Activated effector memory CD4-positive, alpha-beta T cell treated with Interleukin-2 at 50 U/mL for 16 hours (primary cell): Measurements from ENCODE around the gene DENND1A.

Experiments used
- DNase-seq: peaks from one replicate; pipeline ENCODE4 v3.0.0-alpha.2; 2020

The DENND1A gene

DNA sequence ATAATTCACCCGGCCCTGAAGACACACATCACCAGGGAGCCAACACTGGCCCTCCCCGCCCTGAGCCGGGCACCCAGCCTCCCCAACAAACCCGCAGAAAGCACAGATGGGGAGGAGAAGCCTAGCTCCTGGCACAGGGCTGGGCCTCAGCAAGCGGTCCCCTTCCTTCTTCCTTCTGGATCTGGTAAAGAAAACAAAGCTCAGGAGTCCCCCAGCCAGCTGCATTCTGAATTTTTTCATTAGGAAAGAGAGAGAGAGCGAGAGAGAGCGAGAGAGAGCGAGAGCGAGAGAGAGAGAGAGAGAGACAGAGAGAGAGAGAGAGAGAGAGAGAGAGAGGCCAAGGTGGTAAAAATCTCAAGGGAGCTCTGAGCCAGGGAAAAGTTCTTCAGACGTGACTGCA, 378.2 kb downstream of the DENND1A start:
- no peak for DNase-seq

- DNase-seq = no peak
These were observed 379.1 kb downstream of the DENND1A start for GRCh38 chr9:123550797-123551196.

- DNase-seq = no peak
These were observed 379.9 kb downstream of the DENND1A start for GRCh38 chr9:123550012-123550411.

GRCh38 chr9:123548741-123549545, 381.0 kb downstream of the DENND1A start:
- no peak for DNase-seq

DNA sequence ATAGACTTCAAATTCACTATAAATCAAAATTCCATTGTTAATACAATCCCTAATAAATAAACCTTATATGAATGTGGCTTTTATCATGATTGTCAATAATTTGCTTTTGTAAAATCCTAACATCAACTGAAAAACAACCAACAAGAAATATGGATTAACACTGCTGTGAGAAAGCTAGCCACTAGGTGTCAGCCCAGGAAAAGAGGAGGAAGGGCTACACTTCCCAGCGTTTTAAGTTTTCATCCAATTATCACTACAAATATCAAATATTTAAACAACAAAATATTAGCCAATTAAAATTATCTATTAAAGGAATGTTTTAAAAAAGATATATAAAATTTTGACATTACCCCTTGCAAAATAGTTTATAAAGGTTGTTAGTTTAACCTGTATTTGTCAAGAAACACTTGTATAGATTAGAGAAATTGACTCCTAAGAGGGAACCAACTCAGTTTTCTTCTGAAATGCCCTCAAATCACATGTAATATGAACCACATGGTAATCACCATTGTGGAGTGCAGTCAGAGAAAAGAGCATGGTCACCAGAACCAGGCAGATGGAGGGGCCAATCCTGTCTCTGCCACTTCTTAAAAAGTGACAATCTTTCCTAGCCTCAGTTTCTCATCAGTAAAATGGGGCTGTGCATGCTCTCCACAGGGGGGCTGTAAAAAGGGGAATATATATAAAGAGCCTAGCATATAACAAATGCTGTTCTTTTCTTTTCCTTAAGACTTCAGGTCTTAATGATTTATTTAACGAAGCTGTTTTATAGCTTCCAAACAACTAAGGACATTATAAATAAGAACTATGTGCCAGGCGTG, 385.7 kb downstream of the DENND1A start:
- DNase-seq = no peak

GRCh38 chr9:123543492-123543891, 386.4 kb downstream of the DENND1A start:
- no peak for DNase-seq

GRCh38 chr9:123542435-123543225, 387.3 kb downstream of the DENND1A start:
- no peak for DNase-seq

GRCh38 chr9:123541411-123541810, 388.5 kb downstream of the DENND1A start:
- no peak for DNase-seq

- DNase-seq = no peak
These were observed 389.5 kb downstream of the DENND1A start for GRCh38 chr9:123540457-123540856.

- no peak for DNase-seq
These were observed 392.1 kb downstream of the DENND1A start for GRCh38 chr9:123537809-123538208.

DNA sequence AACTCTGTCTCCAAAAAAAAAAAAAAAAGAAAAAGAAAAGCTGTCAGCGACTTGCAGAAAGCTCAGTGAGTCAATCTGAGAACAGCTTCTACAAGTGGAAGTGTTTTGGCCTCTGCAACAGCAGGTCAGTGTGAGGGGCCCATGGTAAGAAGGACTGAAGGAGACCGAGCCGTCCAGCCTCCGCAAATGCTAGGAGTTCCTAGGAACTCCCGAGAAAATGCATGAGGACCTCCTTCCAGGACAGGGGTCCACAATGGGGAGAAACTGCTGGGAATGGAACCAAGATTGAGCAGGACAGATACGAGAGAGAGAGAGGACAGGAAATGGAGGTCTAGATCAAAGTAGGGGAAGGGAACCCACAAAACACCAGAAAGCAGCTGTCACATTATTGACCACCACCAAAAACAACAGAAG, 393.5 kb downstream of the DENND1A start:
- no peak for DNase-seq

GRCh38 chr9:123534336-123534735, 395.6 kb downstream of the DENND1A start:
- DNase-seq = no peak

GRCh38 chr9:123530244-123530643, 399.7 kb downstream of the DENND1A start:
- no peak for DNase-seq

DNA sequence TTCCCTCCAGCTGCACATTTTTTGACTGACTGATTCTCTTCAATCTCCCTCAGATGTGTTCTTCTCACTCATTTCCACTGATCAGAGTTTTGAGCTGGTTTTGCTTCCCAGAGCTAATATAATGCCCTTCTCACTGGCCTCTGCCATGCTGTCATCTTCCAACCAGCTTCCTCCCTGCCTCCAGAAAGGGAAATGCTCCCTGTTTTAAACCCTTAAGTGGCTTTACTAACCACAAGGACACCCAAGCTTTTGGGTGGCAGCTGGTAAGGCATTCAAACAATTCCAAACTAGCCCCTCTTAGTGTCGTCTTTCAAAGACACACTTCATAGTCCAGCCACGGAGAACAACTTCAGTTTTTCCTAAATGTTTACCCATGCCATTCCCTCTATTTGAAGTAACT, 401.4 kb downstream of the DENND1A start:
- no peak for DNase-seq

DNA sequence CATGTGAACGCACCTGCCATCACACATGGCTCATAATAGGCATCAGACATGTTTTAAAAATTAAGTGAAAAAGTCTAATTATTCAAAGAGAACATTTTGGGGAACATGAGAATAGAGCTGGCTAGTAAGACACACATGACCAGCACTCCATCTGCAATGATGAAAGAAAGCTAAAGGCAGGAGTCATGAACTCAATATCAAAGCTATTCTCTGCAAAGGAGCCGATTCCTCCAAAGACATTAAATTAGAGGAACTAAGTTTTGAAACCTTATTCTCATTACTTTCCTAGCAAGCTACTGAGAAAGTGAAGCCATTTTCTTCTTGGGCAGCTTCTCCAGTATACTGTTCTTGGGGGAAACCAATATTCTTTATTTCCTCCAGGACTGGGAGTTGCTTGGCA, 401.9 kb downstream of the DENND1A start:
- no peak for DNase-seq

GRCh38 chr9:123525957-123526356, 404.0 kb downstream of the DENND1A start:
- no peak for DNase-seq

- DNase-seq = no peak
These were observed 404.5 kb downstream of the DENND1A start for GRCh38 chr9:123525424-123525823.

- DNase-seq = no peak
These were observed 405.1 kb downstream of the DENND1A start for GRCh38 chr9:123524866-123525265.

DNA sequence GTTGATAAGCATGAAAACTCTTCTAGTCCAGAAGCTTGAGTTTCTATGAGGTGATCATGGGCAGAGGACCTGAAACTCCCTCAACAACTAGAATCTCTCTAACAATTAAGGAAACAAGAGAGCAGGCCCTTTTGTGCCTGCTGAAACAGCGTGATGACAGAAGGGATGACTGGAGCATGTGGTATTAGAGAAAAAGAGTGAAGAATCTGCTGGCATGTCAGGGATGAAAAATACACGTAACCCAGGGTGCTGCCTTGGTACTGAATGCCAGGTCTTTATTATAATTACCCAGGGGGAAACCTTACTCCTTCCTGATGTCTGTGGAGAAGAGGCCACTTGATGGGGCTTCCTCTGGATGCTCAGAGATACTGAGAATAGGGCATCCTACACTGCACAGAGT, 406.1 kb downstream of the DENND1A start:
- no peak for DNase-seq

DNA sequence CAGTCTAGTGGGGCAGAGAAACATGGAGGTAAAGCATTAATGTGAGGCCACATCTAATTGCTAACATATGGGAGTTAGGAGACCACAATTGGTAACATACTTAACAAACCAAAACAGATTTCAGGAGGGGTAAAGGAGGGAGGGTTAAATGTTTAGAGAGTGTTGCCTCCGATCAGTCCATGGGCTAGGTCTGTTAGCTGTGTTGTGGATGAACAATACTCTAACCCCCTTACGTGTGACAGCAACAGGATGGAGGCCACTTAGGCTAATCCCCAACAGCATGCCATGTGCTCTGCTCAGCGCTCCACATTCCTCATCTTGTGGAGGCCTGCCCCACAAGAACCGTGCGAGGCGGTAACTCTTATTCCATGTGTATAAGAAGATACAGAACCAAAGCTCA, 406.9 kb downstream of the DENND1A start:
- no peak for DNase-seq

DNA sequence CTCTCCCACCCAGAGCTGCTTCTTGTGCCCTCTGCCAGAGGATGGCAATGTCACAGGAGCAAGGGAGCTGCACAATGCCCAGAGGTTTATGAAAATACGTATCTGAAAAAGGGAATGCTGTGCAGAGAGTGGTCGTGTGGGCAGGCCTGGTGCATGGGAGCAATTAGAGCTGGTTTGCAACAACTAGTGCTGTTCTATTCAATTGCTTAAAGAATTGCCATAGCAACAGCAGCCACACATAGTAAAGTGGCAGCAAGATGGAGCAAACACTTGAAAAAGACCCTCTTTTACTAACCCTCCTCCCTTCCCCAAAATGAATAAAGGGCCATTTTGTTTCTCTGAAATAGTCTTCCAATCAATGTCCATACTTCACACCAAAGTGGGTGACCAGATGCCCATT, 407.7 kb downstream of the DENND1A start:
- DNase-seq = no peak

- no peak for DNase-seq
These were observed 411.6 kb downstream of the DENND1A start for GRCh38 chr9:123518338-123518737.

- no peak for DNase-seq
These were observed 412.4 kb downstream of the DENND1A start for GRCh38 chr9:123517512-123517911.
